Activated T-cell treated with anti-CD3 and anti-CD28 coated beads for 1 hour (primary cell): Measurements from ENCODE around the gene ITGA3.
"Not testable (repeated sequence)": the region's sequence is repeated elsewhere in the genome, so short reads cannot be mapped to it uniquely, and the experiment has no call there.

Source experiments
- DNase-seq: peaks from one replicate; pipeline ENCODE4 v3.0.0-alpha.2; 2020; ENCODE audit warnings: low read depth

The ITGA3 gene

GRCh38 chr17:50052241-50052796 lies 3.6 kb upstream of the ITGA3 start:
- no peak for DNase-seq

- DNase-seq, result no peak
Measured at GRCh38 chr17:50052822-50053653, 2.9 kb upstream of the ITGA3 start.

- DNase-seq, result no peak
Measured at GRCh38 chr17:50053654-50053960, 2.3 kb upstream of the ITGA3 start.

- DNase-seq, result no peak
Measured at GRCh38 chr17:50055055-50055425, 870 bp upstream of the ITGA3 start.

- peak; percentile 50 for DNase-seq
Measured at GRCh38 chr17:50056217-50056960, 479 bp downstream of the ITGA3 start.

GRCh38 chr17:50056961-50057330 lies 1.0 kb downstream of the ITGA3 start:
- DNase-seq, result no peak

- DNase-seq, result no peak
Measured at GRCh38 chr17:50057521-50057991, 1.6 kb downstream of the ITGA3 start.

- DNase-seq, result no peak
Measured at GRCh38 chr17:50058296-50058953, 2.5 kb downstream of the ITGA3 start.

GRCh38 chr17:50059256-50059655 lies 3.3 kb downstream of the ITGA3 start:
- no peak for DNase-seq

- DNase-seq, result no peak
Measured at GRCh38 chr17:50059759-50060273, 3.9 kb downstream of the ITGA3 start.

- no peak for DNase-seq
Measured at GRCh38 chr17:50060951-50061712, 5.2 kb downstream of the ITGA3 start.

- not testable (repeated sequence) for DNase-seq
Measured at GRCh38 chr17:50061713-50062045, 5.8 kb downstream of the ITGA3 start.

GRCh38 chr17:50062293-50063243 lies 6.7 kb downstream of the ITGA3 start:
- no peak for DNase-seq

- DNase-seq, result no peak
Measured at GRCh38 chr17:50063561-50064252, 7.8 kb downstream of the ITGA3 start.

GRCh38 chr17:50064253-50065001 lies 8.5 kb downstream of the ITGA3 start:
- DNase-seq, result no peak

GRCh38 chr17:50065056-50065455 lies 9.1 kb downstream of the ITGA3 start:
- no peak for DNase-seq

- DNase-seq, result no peak
Measured at GRCh38 chr17:50066995-50067394, 11.1 kb downstream of the ITGA3 start.

GRCh38 chr17:50067996-50068395 lies 12.1 kb downstream of the ITGA3 start:
- no peak for DNase-seq
